Fibroblast of mammary gland (primary cell): Measurements from ENCODE around the gene IL2RG.

Source experiments
- DNase-seq: peaks from one replicate; pipeline ENCODE4 v3.0.0-alpha.2; 2010; ENCODE audit warnings: low read depth
- H3K4me3 ChIP-seq: 2 replicates; pipeline ENCODE4 v1.5.1; 2011; ENCODE audit warnings: low read depth, mild to moderate bottlenecking, low read length, moderate library complexity; ENCODE audit not compliant: control insufficient read depth
- TF ChIP-seq, protein P1 (sequence below): conservative IDR thresholded peaks from 2 replicates; pipeline ENCODE4 v1.5.1; 2011; ENCODE audit warnings: low read depth, low read length, inconsistent platforms; ENCODE audit not compliant: control insufficient read depth, insufficient read depth

IL2RG gene

DNA sequence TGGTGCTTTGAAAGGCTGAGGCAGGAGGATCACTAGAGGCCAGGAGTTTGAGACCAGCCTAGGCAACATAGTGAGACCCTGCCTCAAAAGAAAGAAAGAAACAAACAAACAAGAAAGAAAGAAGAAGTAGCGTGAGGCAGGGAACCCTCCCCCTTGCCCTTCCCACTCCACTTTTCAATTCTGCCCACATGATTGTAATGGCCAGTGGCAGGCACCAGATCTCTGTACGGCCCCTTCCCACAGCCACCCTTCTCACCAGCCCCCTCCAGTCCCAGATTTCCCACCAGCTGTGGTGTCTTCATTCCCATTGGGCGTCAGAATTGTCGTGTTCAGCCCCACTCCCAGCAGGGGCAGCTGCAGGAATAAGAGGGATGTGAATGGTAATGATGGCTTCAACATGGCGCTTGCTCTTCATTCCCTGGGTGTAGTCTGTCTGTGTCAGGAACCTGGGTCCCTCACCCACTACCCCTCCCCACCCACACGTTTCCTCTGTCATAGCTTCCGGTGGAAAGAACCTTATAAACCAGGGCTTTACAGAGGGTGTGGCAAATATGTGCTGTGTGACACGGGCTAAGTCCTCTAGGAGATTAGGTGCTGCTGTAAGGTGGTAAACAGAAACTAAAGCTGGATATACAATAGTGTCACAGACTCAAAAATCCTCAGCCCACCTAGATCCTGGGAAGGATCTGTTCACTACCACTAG lies at the start of gene IL2RG:
Gene IL2RG, minus strand, starts transcription at position 437 of the 703 bp plus-strand sequence. Its CDS starts 38 bp downstream, at position 399.
- TF ChIP-seq, protein P1, sequence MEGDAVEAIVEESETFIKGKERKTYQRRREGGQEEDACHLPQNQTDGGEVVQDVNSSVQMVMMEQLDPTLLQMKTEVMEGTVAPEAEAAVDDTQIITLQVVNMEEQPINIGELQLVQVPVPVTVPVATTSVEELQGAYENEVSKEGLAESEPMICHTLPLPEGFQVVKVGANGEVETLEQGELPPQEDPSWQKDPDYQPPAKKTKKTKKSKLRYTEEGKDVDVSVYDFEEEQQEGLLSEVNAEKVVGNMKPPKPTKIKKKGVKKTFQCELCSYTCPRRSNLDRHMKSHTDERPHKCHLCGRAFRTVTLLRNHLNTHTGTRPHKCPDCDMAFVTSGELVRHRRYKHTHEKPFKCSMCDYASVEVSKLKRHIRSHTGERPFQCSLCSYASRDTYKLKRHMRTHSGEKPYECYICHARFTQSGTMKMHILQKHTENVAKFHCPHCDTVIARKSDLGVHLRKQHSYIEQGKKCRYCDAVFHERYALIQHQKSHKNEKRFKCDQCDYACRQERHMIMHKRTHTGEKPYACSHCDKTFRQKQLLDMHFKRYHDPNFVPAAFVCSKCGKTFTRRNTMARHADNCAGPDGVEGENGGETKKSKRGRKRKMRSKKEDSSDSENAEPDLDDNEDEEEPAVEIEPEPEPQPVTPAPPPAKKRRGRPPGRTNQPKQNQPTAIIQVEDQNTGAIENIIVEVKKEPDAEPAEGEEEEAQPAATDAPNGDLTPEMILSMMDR, result no peak
- no peak for DNase-seq
- no peak within 1 kb of the TSS for H3K4me3 ChIP-seq

DNA sequence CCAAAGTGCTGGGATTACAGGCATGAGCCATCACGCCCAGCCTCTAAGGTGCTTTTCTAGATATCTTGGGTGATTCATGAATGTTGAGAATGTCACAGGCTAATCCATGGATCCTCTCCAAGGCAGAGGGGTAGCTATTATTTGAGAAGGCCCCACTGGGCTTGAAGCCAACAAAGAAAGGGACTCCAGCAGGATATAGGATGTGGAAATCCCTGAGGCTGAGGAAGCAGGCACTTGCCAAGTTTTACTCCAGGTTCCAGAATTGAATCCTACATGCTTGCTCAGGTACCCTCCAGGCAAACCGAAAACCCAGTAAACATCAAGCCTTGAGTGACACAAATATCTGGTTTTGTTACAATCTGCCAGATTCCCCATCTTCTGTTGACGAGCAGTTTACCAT lies 49.1 kb upstream of the IL2RG start:
- H3K4me3 ChIP-seq, result no peak overlapping the region
- no peak for DNase-seq
- TF ChIP-seq, protein P1, result no peak

DNA sequence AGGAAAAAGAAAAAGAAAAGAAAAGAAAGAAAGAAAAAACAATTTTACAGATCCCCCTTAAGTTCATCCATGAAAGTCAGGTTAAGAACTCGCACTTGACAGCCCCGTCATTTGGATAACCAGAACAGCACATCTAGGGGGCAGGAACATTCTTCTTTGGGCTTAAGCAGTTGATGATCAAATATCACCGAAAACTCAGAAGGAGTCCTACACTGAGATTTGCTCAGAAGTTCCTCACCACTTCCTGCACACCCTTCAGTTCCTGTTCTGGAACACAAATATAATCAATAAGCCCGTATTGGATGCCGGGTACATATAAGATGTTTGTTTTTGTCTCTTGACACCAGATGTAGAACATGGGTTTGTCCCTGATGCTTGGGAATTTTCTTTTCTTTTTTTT lies 48.0 kb upstream of the IL2RG start:
- TF ChIP-seq, protein P1, result no peak
- H3K4me3 ChIP-seq, result no peak overlapping the region
- no peak for DNase-seq

DNA sequence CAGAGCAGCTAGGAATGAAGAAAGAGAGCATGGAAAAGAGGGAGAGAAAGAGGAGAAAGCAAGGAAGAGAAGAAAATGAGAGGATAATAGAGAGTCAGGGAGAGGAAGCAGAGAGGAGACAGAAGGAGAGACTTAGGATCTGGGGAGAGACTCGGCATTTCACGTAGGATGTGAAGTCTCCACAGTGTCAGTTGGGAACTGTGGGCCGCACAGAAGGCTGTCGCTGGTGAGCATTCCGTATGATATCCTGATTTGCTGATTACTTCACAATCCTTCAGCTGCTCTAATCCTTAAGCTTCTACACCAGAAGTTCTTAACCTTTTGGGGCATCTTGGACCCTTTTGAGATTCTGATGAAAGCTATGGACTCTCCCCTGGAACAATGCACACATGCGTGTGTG lies 47.2 kb upstream of the IL2RG start:
- H3K4me3 ChIP-seq, result no peak overlapping the region
- no peak for DNase-seq
- TF ChIP-seq, protein P1, result no peak

DNA sequence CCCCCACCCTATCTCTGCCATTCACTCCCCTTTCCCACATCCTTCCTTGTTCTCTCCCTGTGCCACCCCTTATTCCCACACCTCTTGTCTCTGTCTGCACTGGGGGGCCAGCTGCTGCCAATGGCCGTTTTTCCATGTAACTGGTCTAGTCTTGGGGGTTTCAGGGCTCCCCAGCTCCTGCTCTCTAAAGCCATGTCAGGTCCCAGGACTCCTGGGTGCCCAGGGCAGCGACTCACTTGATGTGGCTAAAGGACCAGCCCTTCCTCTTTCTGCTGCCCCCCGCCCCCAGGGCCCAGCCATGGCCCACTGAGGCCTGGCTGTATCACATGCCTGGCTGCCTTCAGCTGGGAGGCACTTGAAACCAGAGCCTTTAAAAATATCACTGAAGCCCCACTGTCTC lies 43.3 kb upstream of the IL2RG start:
- TF ChIP-seq, protein P1, result no peak

DNA sequence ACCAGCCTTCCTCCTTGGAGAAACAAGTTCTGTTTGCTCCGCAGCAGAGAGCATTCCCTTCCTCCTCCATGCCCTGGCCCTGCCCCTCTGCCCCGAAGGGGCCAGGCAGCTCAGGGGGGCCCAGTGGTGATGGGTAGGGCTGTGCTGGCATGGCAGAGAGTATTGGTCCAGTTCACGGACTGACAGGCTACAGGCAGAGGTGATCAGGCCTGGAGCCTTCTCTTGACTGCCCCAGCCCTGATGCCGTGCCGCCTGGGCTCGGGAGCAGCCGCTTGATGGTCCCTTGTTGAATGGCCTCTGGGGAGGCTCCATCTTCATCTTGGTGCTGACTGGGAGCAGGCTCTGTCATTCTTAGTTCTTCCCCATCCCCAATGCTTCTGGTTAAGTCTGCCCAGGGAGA lies 42.8 kb upstream of the IL2RG start:
- no peak for DNase-seq
- H3K4me3 ChIP-seq, result no peak overlapping the region
- TF ChIP-seq, protein P1, result no peak

More for the DNA sequence above, 43.3 kb upstream of the IL2RG start:
- H3K4me3 ChIP-seq, result no peak overlapping the region
- DNase-seq, result no peak

DNA sequence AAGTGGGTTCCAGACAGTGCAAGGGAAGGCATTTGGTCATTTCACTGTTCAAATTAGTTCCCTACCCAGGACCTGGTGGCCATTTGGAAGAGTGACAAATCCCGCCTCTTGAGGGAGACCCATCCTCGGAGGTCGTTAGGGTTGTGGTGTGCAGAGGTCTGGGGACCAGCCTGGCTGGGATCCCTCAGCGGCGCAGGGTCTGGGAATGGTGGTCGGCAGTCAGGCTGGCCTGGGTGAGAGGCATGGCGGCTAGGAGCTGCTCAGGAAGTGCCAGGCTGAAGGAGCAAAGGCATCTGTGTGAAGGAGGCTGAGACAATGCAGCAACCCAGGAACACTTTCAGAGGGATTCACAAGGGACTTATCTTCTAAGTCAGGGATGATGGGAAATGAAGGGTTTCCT lies 40.0 kb upstream of the IL2RG start:
- no peak for DNase-seq
- TF ChIP-seq, protein P1, result no peak
- H3K4me3 ChIP-seq, result no peak overlapping the region
